Measurements from ENCODE around the gene NAPB. TPM values are rescaled to one million over a fixed set of nuclear protein-coding genes. Genes with fewer than 3 reads are reported as not detected.
A peak's percentile ranks its signal among the peaks of the same experiment; 100 is the strongest.

Gene NAPB
- total and polyA plus RNA-seq, 10 of the 15 experiments (the other 5 are each of a cell fraction or from before 2014, with no cell fraction given), result 2.1 to 15.9 (median 7.2) TPM

GRCh38 chr20:23365390-23366165 is 55.7 kb downstream of the NAPB start:
- peaks cover 23% of the 10 kb centered on the region for H3K4me1 ChIP-seq (ENCODE audit: control insufficient read depth, insufficient read depth, low read length)
- ATAC-seq (no peak), DNase-seq (ENCODE audit: low read depth, low spot score) (no peak), FAIRE-seq (no peak)
- TF ChIP-seq NKRF (conservative IDR thresholded peaks at IDR 0.05) (no peak), POLR2A (IDR thresholded peaks at IDR 0.05; ENCODE audit: low read depth, low read length) (peak; percentile 43)
- no peak overlapping the region for H3K27ac ChIP-seq (ENCODE audit: control insufficient read depth, insufficient read depth)
- no peak overlapping the region for H2AFZ ChIP-seq (ENCODE audit: control insufficient read depth, low read depth, low read length)
- no TSS peak for BruUV-seq (replicated peaks)
- peaks cover 57% of the 10 kb centered on the region for H3K79me2 ChIP-seq (ENCODE audit: control insufficient read depth, insufficient read depth, low read length)
- ChIA-PET CTCF (interaction anchor here (2.7 kb wide), 1 partner anchor 15 kb away, joined by 11 read pairs; the partner anchor contains the start of gene NXT1), SMC1A (ENCODE audit: uncharacterized antibody, unreplicated experiment) (interaction anchor here (2.3 kb wide), 1 partner anchor 51 kb away, joined by 6 read pairs; no protein-coding TSS in a partner anchor), RAD21 (ENCODE audit: unreplicated experiment) (no interaction called here), POLR2A (interaction anchor here (1.0 kb wide), 1 partner anchor 48 kb away, joined by 3 read pairs; no protein-coding TSS in a partner anchor)
- no peak overlapping the region for H3K9ac ChIP-seq (ENCODE audit: control insufficient read depth, insufficient read depth, low read length)
- H3K4me2 ChIP-seq (ENCODE audit: control insufficient read depth, insufficient read depth), result peak overlapping the region; percentile 66; the same call in 1 of the 2 replicates
- H3K27me3 ChIP-seq (replicated peaks in 1 of 2; ENCODE audit: control insufficient read depth in 2 of 2, insufficient read depth in 2 of 2, low read length in 1 of 2), result no peaks in the 10 kb centered on the region
- in situ Hi-C loops (cut with MboI), result loop anchor here (25.0 kb wide), 2 partner anchors 1697 to 1897 kb away; partner anchors contain the start of gene ACSS1
- H3K4me3 ChIP-seq, result 0 out of 2 replicates have a peak overlapping the region, but pooled peaks have one; percentile 16
- H4K20me1 ChIP-seq (ENCODE audit: control insufficient read depth, insufficient read depth), result no peaks in the 10 kb centered on the region
- WGBS (ENCODE audit: insufficient coverage, insufficient replicate concordance, low lambda C conversion rate, missing lambda C conversion rate), result 97% methylated on average over 49 of the region's 65 CpGs
- peaks cover 7 to 14% of the 10 kb centered on the region in 2 experiments for H3K36me3 ChIP-seq (ENCODE audit: control insufficient read depth in 2 of 2, insufficient read depth in 2 of 2, low read length in 1 of 2)
- H3K9me3 ChIP-seq (replicated peaks; ENCODE audit: control insufficient read depth, insufficient read depth, low read length), result no peaks in the 10 kb centered on the region
- intact Hi-C loops (cut with micrococcal nuclease; ENCODE audit: unreplicated experiment), result no loop called here

All from GM12878 (cell line).